Right kidney (tissue), 1 donor: ENCODE results near the gene NAGA.
"Not testable (repeated sequence)": the region's sequence is repeated elsewhere in the genome, so short reads cannot be mapped to it uniquely, and the experiment has no call there.

Experiments
- DNase-seq: peaks from one replicate; pipeline ENCODE4 v3.0.0-alpha.2; 2016

NAGA gene

GRCh38 chr22:42076764-42077485, 6.3 kb upstream of the NAGA start:
- no peak for DNase-seq

GRCh38 chr22:42074846-42075676, 4.4 kb upstream of the NAGA start:
- DNase-seq: no peak

- peak; percentile 76 for DNase-seq
Measured at GRCh38 chr22:42074132-42074811, 3.7 kb upstream of the NAGA start, which contains the start of gene PHETA2. Gene PHETA2 (plus strand): TSS chr22:42074248. CDS start chr22:42077294, 3,046 bp downstream.

GRCh38 chr22:42073621-42074041, 3.0 kb upstream of the NAGA start:
- DNase-seq: no peak

GRCh38 chr22:42072606-42073330, 2.2 kb upstream of the NAGA start:
- no peak for DNase-seq

GRCh38 chr22:42071508-42071907, 896 bp upstream of the NAGA start:
- not testable (repeated sequence) for DNase-seq

GRCh38 chr22:42069801-42070516, 653 bp downstream of the NAGA start:
- DNase-seq: no peak

- no peak for DNase-seq
Measured at GRCh38 chr22:42068291-42068690, 2.3 kb downstream of the NAGA start.

GRCh38 chr22:42067671-42068251, 2.9 kb downstream of the NAGA start:
- DNase-seq: no peak

- no peak for DNase-seq
Measured at GRCh38 chr22:42066937-42067336, 3.7 kb downstream of the NAGA start.

- DNase-seq: no peak
Measured at GRCh38 chr22:42066126-42066761, 4.4 kb downstream of the NAGA start.

GRCh38 chr22:42065438-42066125, 5.0 kb downstream of the NAGA start:
- no peak for DNase-seq

GRCh38 chr22:42064629-42065028, 6.0 kb downstream of the NAGA start:
- no peak for DNase-seq

GRCh38 chr22:42062506-42063170, 8.0 kb downstream of the NAGA start:
- no peak for DNase-seq

GRCh38 chr22:42061041-42061440, 9.6 kb downstream of the NAGA start:
- DNase-seq: no peak

- no peak for DNase-seq
Measured at GRCh38 chr22:42060489-42060888, 10.1 kb downstream of the NAGA start.

GRCh38 chr22:42056757-42057511, 13.7 kb downstream of the NAGA start:
- no peak for DNase-seq

- no peak for DNase-seq
Measured at GRCh38 chr22:42052765-42053164, 17.8 kb downstream of the NAGA start.
